ENCODE measurements around the gene SVOPL. TPM values are rescaled to one million over a fixed set of nuclear protein-coding genes. Genes with fewer than 3 reads are reported as not detected.
"Not testable (repeated sequence)": the region's sequence is repeated elsewhere in the genome, so short reads cannot be mapped to it uniquely, and the experiment has no call there.

The SVOPL gene
- total and polyA plus RNA-seq, 11 donors, result 0.15 TPM; not detected in 10

DNA sequence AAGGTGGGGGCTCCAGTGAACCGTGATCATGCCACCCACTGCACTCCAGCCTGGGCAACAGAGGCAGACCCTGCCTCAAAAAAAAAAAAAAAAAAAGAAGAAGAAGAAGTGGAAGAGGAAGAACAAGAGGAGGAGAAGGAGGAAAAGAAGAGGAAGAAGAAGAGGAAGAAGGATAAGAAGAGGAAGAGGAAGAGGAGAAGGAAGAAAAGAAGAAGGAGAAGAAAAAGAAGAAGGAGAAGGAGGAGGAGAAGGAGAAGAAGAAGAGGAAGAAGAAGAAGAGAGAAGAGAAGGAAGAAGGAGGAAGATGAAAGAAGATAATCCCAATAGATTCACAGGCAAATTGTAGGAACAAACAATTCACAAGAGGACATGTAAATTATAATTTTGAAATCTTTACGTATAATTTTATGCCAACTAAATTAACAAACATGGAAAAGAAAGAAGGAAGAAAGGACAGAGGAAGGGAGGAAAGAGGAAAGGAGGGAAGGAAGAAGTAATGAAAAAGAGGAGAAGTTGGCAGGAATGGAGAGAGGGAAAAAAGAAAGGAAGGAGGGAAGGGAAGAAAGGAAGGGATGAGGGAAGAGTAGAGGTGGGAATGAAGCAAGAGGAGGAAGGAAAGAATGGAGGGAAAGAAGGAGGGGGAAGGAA, 3.5 kb downstream of the SVOPL start:
- ATAC-seq, result no peak
- Histone ChIP-seq H3K9me3 (no peaks in the 10 kb centered on the region), H3K4me3 (no peak overlapping the region), H3K4me1 (no peaks in the 10 kb centered on the region), H3K27me3 (no peaks in the 10 kb centered on the region), H3K27ac (no peak overlapping the region), H3K36me3 (no peaks in the 10 kb centered on the region)
- 39 to 87% (median 68%) methylated on average over 2 of the region's 2 CpGs for WGBS, 4 donors
- DNase-seq, result no peak
- TF ChIP-seq, protein P1, sequence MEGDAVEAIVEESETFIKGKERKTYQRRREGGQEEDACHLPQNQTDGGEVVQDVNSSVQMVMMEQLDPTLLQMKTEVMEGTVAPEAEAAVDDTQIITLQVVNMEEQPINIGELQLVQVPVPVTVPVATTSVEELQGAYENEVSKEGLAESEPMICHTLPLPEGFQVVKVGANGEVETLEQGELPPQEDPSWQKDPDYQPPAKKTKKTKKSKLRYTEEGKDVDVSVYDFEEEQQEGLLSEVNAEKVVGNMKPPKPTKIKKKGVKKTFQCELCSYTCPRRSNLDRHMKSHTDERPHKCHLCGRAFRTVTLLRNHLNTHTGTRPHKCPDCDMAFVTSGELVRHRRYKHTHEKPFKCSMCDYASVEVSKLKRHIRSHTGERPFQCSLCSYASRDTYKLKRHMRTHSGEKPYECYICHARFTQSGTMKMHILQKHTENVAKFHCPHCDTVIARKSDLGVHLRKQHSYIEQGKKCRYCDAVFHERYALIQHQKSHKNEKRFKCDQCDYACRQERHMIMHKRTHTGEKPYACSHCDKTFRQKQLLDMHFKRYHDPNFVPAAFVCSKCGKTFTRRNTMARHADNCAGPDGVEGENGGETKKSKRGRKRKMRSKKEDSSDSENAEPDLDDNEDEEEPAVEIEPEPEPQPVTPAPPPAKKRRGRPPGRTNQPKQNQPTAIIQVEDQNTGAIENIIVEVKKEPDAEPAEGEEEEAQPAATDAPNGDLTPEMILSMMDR (IDR thresholded peaks at IDR 0.05), result no peak
- TF ChIP-seq POLR2A (IDR thresholded peaks at IDR 0.05), result no peak
- intact Hi-C loops (cut with DNase I), result no loop called here

DNA sequence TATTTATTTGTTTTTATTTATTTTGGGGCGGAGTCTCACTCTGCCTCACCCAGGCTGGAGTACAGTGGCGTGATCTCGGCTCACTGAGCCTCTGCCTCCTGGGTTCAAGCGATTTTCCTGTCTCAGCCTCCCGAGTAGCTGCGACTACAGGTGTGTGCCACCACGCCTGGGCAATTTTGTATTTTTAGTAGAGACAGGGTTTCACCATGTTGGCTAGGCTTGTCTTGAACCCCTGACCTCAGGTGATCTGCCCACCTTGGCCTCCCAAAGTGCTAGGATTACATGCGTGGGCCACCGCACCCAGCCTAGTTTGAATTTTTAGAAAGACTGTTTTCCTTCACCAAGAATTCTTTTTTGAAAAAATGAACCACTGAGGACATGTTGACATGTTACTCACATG, 5.4 kb downstream of the SVOPL start:
- WGBS, 4 donors, result 94 to 96% (median 95%) methylated on average over 9 of the region's 9 CpGs
- H3K9me3 ChIP-seq; H3K27me3 ChIP-seq; DNase-seq; H3K4me3 ChIP-seq; H3K27ac ChIP-seq; ATAC-seq; intact Hi-C loops (cut with DNase I); H3K36me3 ChIP-seq; H3K4me1 ChIP-seq: not testable (repeated sequence)

DNA sequence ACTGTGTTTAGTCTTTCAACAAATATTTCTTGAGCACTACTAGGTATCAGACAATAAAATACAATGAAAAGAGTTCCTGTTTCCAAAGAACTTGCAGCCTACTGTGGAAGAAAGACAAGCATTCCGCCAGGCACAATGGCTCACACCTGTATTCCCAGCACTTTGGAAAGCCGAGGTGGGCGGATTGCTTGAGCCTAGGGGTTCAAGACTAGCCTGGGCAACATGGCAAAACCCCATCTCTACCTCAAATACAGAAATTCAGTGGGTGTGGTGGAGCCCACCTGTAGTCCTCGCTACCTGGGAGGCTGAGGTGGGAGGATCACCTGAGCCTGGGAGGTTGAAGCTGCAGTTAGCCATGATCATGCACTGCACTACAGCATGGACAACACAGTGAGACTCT, 6.1 kb downstream of the SVOPL start:
- no peaks in the 10 kb centered on the region for H3K9me3 ChIP-seq
- TF ChIP-seq, protein P1 (IDR thresholded peaks at IDR 0.05), result no peak
- TF ChIP-seq POLR2A (IDR thresholded peaks at IDR 0.05), result no peak
- ATAC-seq (no peak), DNase-seq (no peak)
- no peak overlapping the region for H3K27ac ChIP-seq
- 91 to 99% (median 95%) methylated on average over 4 of the region's 4 CpGs for WGBS, 4 donors
- H3K4me3 ChIP-seq, result no peak overlapping the region
- H3K36me3 ChIP-seq, result no peaks in the 10 kb centered on the region
- H3K4me1 ChIP-seq, result no peaks in the 10 kb centered on the region
- no peaks in the 10 kb centered on the region for H3K27me3 ChIP-seq
- intact Hi-C loops (cut with DNase I), result no loop called here

DNA sequence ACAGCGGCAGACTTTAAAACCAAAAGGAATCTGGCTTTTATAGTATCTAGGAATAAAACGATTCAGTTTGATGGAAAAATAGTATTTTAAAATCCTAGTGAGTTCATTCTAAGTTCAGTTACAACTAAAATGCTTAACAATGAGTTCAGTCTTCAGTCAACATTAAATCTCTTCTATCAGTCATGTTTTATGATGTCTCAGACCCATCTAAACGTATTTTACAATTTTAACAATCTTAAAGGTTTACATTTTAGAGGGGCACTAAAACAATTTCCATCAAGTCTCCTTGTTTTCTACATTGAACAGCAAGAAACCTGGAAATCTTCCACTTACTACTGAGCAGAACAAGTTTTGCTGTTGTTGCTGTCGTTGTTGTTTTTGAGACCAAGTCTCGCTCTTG, 10.0 kb downstream of the SVOPL start:
- Histone ChIP-seq H3K27me3 (peaks cover 0 to 4% (median 0%) of the 10 kb centered on the region in 9 donors), H3K27ac (no peak overlapping the region), H3K4me3 (no peak overlapping the region), H3K36me3 (no peaks in the 10 kb centered on the region), H3K4me1 (no peaks in the 10 kb centered on the region), H3K9me3 (no peaks in the 10 kb centered on the region)
- ATAC-seq (no peak), DNase-seq (no peak)
- intact Hi-C loops (cut with DNase I), result no loop called here
- TF ChIP-seq, protein P1 (IDR thresholded peaks at IDR 0.05), result no peak
- no peak for TF ChIP-seq POLR2A (IDR thresholded peaks at IDR 0.05)
- WGBS, 4 donors, result 85 to 90% (median 86%) methylated on average over 5 of the region's 5 CpGs

DNA sequence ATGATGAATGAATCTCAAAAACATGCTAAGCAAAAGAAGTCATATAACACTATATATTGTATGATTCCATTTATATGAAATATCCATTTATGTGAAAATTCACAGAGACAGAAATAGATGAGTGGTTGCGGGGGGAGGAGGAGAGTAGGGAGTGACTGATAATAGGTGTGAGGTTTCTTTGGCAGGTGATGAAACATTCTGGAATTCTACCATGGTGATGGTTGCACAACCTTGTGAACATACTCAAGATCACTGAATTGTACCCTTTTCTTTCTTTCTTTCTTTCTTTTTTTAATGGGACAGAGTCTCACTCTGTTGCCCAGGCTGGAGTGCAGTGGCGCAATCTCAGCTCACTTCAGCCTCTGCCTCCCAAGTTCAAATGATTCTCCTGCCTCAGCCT, 10.7 kb downstream of the SVOPL start:
- peaks cover 0 to 4% (median 0%) of the 10 kb centered on the region in 9 donors for H3K27me3 ChIP-seq
- TF ChIP-seq, protein P1 (IDR thresholded peaks at IDR 0.05), result no peak
- no peak for TF ChIP-seq POLR2A (IDR thresholded peaks at IDR 0.05)
- H3K27ac ChIP-seq, result no peak overlapping the region
- ATAC-seq, result no peak
- WGBS, 4 donors, result 48 to 96% (median 85%) methylated on average over 2 of the region's 2 CpGs
- no peak overlapping the region for H3K4me3 ChIP-seq
- H3K4me1 ChIP-seq, result no peaks in the 10 kb centered on the region
- no peak for DNase-seq
- no peaks in the 10 kb centered on the region for H3K9me3 ChIP-seq
- H3K36me3 ChIP-seq, result no peaks in the 10 kb centered on the region
- intact Hi-C loops (cut with DNase I), result no loop called here

DNA sequence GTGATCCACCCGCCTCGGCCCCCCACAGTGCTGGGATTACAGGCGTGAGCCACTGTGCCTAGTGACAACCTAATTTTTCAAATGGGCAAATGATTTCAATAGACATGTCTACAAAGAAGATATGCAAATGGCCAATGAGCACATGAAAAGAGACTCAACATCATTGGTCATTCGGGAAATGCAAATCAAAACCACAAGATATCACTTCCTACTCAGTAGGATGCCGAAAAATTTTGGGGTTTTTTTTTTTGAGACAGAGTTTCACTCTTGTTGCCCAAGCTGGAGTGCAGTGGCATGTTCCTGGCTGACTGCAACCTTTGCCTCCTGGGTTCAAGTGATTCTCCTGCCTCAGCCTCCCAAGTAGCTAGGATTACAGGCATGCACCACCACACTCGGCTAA, 13.1 kb downstream of the SVOPL start:
- H3K36me3 ChIP-seq; H3K27me3 ChIP-seq; DNase-seq; H3K4me3 ChIP-seq; intact Hi-C loops (cut with DNase I); H3K4me1 ChIP-seq; H3K9me3 ChIP-seq; H3K27ac ChIP-seq; ATAC-seq: not testable (repeated sequence)
- 86 to 97% (median 92%) methylated on average over 6 of the region's 6 CpGs for WGBS, 4 donors

Data from heart left ventricle (tissue), 16 donors.